Colonic mucosa (tissue), 4 donors: ENCODE measurements around the gene KCNIP4. TPM values are rescaled to one million over a fixed set of nuclear protein-coding genes. Genes with fewer than 3 reads are reported as not detected.

ENCODE experiments used
- DNase-seq: peaks from one replicate; pipeline ENCODE4 v3.0.0-alpha.2; 2020
- H3K27ac ChIP-seq: fragments of 200-600 bp; one replicate; pipeline ENCODE4 v1.8.0; 2021
- H3K27me3 ChIP-seq: fragments of 200-600 bp; one replicate; pipeline ENCODE4 v1.8.0; 2021
- H3K36me3 ChIP-seq: fragments of 200-600 bp; one replicate; pipeline ENCODE4 v1.8.0; 2021
- H3K4me1 ChIP-seq: fragments of 200-600 bp; one replicate; pipeline ENCODE4 v1.8.0; 2021; ENCODE audit warnings: mild to moderate bottlenecking
- H3K4me3 ChIP-seq: fragments of 200-600 bp; one replicate; pipeline ENCODE4 v1.8.0; 2021
- H3K9ac ChIP-seq, 2 donors: one replicate each; pipeline ENCODE4 v1.7.0; 2013; ENCODE audit warnings: control low read depth in 2 of 2, low read depth in 2 of 2, low read length in 2 of 2
- H3K9me3 ChIP-seq: fragments of 200-600 bp; one replicate; pipeline ENCODE4 v1.8.0; 2021
- intact Hi-C: fragments of 100-400 bp; cut with DNase I; formaldehyde crosslinking; loops from one replicate; pipeline ENCODE4 v1.14.1; 2022
- total RNA-seq, 2 donors: library from RNA; stranded (reverse); fragmentation: NEBNext Ultra II Directional in 1 of 2; extraction: Animal tissue kit (Norgen Biotek cat#: 25700) in 1 of 2; gene quantifications; one replicate each; pipeline ENCODE4 v1.2.1, GENCODE V29; 2021
- TF ChIP-seq, protein P1 (sequence below): fragments of 200-600 bp; IDR thresholded peaks from one replicate; pipeline ENCODE4 v1.8.0; 2022; ENCODE audit warnings: antibody characterized with exemption, mild to moderate bottlenecking
- donor health status: healthy.
- donor health status: DM: no; HTN: no; CAD: no.
- donor health status: DM: no; HTN: no; CAD: no.

KCNIP4 gene
- total RNA-seq, 2 donors from 2014 or later, result 0.67 to 1.2 TPM

DNA sequence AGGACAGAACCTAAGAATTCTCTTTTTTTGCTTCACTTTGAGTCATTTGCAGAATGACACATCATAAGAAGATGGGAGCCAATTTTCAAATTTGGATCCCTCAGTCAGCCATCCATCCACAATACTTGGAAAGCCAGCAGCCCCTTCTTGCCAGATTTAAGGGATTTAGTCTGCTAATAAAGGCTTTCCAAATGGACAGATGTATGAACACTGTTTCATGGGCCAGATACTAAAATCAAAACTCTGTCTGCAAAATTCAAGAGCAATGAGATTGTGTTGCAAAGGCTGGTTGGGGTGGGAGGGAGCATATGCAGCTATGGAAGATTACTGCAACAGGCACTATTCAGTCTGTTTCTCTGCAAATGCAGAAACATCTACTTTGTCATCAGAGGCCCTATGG lies 37.7 kb upstream of the KCNIP4 start:
- TF ChIP-seq, protein P1, sequence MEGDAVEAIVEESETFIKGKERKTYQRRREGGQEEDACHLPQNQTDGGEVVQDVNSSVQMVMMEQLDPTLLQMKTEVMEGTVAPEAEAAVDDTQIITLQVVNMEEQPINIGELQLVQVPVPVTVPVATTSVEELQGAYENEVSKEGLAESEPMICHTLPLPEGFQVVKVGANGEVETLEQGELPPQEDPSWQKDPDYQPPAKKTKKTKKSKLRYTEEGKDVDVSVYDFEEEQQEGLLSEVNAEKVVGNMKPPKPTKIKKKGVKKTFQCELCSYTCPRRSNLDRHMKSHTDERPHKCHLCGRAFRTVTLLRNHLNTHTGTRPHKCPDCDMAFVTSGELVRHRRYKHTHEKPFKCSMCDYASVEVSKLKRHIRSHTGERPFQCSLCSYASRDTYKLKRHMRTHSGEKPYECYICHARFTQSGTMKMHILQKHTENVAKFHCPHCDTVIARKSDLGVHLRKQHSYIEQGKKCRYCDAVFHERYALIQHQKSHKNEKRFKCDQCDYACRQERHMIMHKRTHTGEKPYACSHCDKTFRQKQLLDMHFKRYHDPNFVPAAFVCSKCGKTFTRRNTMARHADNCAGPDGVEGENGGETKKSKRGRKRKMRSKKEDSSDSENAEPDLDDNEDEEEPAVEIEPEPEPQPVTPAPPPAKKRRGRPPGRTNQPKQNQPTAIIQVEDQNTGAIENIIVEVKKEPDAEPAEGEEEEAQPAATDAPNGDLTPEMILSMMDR, result no peak
- intact Hi-C loops, result no loop called here
- H3K36me3 ChIP-seq, result no peaks in the 10 kb centered on the region

GRCh38 chr4:21982087-21982486 lies 33.5 kb upstream of the KCNIP4 start:
- DNase-seq, result no peak
- intact Hi-C loops, result no loop called here
- Histone ChIP-seq H3K27me3 (no peaks in the 10 kb centered on the region), H3K4me3 (no peak overlapping the region), H3K27ac (no peak overlapping the region), H3K36me3 (no peaks in the 10 kb centered on the region), H3K4me1 (no peaks in the 10 kb centered on the region), H3K9me3 (no peaks in the 10 kb centered on the region), H3K9ac (no peak overlapping the region)
- TF ChIP-seq, protein P1, result no peak

More for the DNA sequence above, 37.7 kb upstream of the KCNIP4 start:
- Histone ChIP-seq H3K27me3 (no peaks in the 10 kb centered on the region), H3K27ac (no peak overlapping the region), H3K4me3 (no peak overlapping the region), H3K4me1 (no peaks in the 10 kb centered on the region), H3K9ac (no peak overlapping the region), H3K9me3 (no peaks in the 10 kb centered on the region)
- no peak for DNase-seq

- Histone ChIP-seq H3K4me3 (no peak overlapping the region), H3K9ac (no peak overlapping the region), H3K9me3 (no peaks in the 10 kb centered on the region), H3K36me3 (no peaks in the 10 kb centered on the region), H3K27ac (no peak overlapping the region), H3K27me3 (no peaks in the 10 kb centered on the region), H3K4me1 (no peaks in the 10 kb centered on the region)
- intact Hi-C loops, result no loop called here
- TF ChIP-seq, protein P1, result no peak
- DNase-seq, result no peak
These were observed 30.6 kb upstream of the KCNIP4 start for GRCh38 chr4:21979196-21979595.

DNA sequence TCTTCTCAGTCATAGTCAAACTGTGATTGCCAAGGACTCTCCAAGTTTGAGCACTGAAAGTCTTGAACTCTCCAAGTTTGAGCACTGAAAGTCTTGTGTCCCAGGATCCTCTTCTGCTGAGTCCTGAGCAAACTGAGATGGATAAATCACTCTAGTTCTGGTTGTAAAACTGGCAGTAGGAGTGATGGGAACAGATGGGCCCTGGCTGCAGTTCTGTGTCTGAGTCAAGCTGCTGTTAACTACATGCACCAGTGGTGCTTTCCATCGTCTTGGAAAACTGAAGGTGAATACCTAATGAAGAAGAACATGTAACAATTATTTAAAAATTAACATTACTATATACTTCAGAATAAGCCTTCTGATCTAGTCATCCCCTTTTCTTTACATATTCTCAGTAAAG lies 27.6 kb upstream of the KCNIP4 start:
- Histone ChIP-seq H3K4me1 (no peaks in the 10 kb centered on the region), H3K27ac (no peak overlapping the region), H3K9ac (no peak overlapping the region), H3K4me3 (no peak overlapping the region), H3K27me3 (no peaks in the 10 kb centered on the region), H3K36me3 (no peaks in the 10 kb centered on the region), H3K9me3 (no peaks in the 10 kb centered on the region)
- DNase-seq, result no peak
- TF ChIP-seq, protein P1, result no peak
- intact Hi-C loops, result no loop called here

DNA sequence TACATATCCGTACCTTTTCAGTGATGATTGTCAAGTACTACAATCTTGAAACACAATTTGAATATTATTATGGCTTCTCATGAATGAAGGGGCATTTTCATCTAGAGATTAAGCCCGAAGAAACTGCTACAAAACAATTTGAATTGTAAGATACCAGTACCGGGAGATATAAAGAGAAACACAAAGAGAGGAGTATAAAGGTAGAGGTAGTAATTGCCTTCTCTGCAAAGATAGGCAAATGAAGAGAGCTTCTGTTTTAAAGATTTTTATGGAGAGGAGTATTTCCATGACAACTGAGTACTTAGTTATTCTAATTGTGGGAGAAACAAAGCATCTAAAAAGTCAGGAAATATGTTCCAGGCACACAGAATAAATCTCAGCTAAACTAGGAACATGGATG lies 25.3 kb upstream of the KCNIP4 start:
- TF ChIP-seq, protein P1, result no peak
- no peak overlapping the region for H3K4me3 ChIP-seq
- no peaks in the 10 kb centered on the region for H3K27me3 ChIP-seq
- no peaks in the 10 kb centered on the region for H3K36me3 ChIP-seq
- no peak for DNase-seq
- intact Hi-C loops, result no loop called here
- H3K4me1 ChIP-seq, result no peaks in the 10 kb centered on the region
- H3K27ac ChIP-seq, result no peak overlapping the region
- no peak overlapping the region for H3K9ac ChIP-seq
- H3K9me3 ChIP-seq, result no peaks in the 10 kb centered on the region
